SK-N-MC (cell line): ENCODE results near the gene SLC7A6OS.

ENCODE experiments used
- DNase-seq: peaks from one replicate; pipeline ENCODE4 v3.0.0-alpha.2; 2011; ENCODE audit warnings: low read depth, low spot score
- H3K27ac ChIP-seq: fragments of 200-600 bp; sonication (generic); 2 replicates; pipeline ENCODE4 v1.5.1; 2016; ENCODE audit warnings: mixed run types
- H3K36me3 ChIP-seq: fragments of 200-600 bp; sonication (generic); 2 replicates; pipeline ENCODE4 v1.6.1; 2017; ENCODE audit warnings: antibody characterized with exemption, low read length, mixed read lengths; ENCODE audit not compliant: insufficient read depth
- H3K4me3 ChIP-seq: fragments of 200-600 bp; sonication (generic); 2 replicates; pipeline ENCODE4 v1.5.1; 2016
- H3K9ac ChIP-seq: fragments of 200-600 bp; sonication (generic); 2 replicates; pipeline ENCODE4 v1.8.0; 2017; ENCODE audit warnings: mixed run types, mixed read lengths; ENCODE audit not compliant: insufficient read length
- H3K9me3 ChIP-seq: fragments of 200-600 bp; sonication (generic); 2 replicates; pipeline ENCODE4 v1.6.1; 2017; ENCODE audit warnings: low read depth, mild to moderate bottlenecking, antibody characterized with exemption, low read length, moderate library complexity, mixed read lengths
- EZH2 ChIP-seq: fragments of 200-600 bp; sonication (generic); IDR thresholded peaks from one replicate; pipeline ENCODE4 v1.6.1; 2017; ENCODE audit warnings: antibody characterized with exemption
- FOXP2 ChIP-seq: optimal IDR thresholded peaks from 2 replicates; pipeline ENCODE3; 2011; ENCODE audit warnings: mild to moderate bottlenecking, moderate library complexity; ENCODE audit not compliant: insufficient read depth; ENCODE audit errors: extremely low read length, control extremely low read depth
- POLR2AphosphoS5 ChIP-seq: IDR thresholded peaks from 2 replicates; pipeline ENCODE4 v1.6.1; 2012; ENCODE audit warnings: mild to moderate bottlenecking, low read depth, low read length, borderline replicate concordance

The SLC7A6OS gene

DNA sequence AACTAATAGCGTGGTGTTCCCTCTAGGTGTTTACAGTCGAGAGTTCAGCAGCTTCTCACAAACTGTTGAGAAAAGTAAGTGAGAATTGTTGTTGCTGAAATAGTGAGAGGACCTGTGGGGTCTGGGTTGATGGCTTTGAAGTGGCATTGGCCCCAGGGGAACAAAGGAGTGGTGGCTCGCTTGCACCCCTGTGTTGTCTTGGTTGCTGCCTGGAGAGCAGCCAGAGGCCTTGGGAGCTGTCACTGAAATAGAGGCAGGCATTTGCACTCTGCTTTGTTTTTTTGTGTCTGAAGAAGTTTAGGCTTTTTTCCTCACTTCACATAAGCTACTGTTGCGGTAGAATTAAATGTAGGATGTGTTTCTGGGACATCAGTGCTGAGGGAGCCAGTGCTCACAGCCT lies 36.9 kb upstream of the SLC7A6OS start:
- no peak for DNase-seq
- no peak overlapping the region for H3K9ac ChIP-seq
- H3K9me3 ChIP-seq, result no peaks in the 10 kb centered on the region
- H3K27ac ChIP-seq, result no peak overlapping the region
- peaks cover 2% of the 10 kb centered on the region; the same call in 1 of the 2 replicates for H3K36me3 ChIP-seq
- TF ChIP-seq EZH2 (no peak), POLR2AphosphoS5 (no peak), FOXP2 (no peak)
- H3K4me3 ChIP-seq, result no peak overlapping the region

GRCh38 chr16:68346892-68347480 lies 36.2 kb upstream of the SLC7A6OS start:
- no peak overlapping the region for H3K9ac ChIP-seq
- H3K27ac ChIP-seq, result no peak overlapping the region
- no peak for DNase-seq
- peaks cover 2% of the 10 kb centered on the region; the same call in 1 of the 2 replicates for H3K36me3 ChIP-seq
- H3K4me3 ChIP-seq, result no peak overlapping the region
- no peaks in the 10 kb centered on the region for H3K9me3 ChIP-seq
- TF ChIP-seq POLR2AphosphoS5 (no peak), EZH2 (no peak), FOXP2 (no peak)

DNA sequence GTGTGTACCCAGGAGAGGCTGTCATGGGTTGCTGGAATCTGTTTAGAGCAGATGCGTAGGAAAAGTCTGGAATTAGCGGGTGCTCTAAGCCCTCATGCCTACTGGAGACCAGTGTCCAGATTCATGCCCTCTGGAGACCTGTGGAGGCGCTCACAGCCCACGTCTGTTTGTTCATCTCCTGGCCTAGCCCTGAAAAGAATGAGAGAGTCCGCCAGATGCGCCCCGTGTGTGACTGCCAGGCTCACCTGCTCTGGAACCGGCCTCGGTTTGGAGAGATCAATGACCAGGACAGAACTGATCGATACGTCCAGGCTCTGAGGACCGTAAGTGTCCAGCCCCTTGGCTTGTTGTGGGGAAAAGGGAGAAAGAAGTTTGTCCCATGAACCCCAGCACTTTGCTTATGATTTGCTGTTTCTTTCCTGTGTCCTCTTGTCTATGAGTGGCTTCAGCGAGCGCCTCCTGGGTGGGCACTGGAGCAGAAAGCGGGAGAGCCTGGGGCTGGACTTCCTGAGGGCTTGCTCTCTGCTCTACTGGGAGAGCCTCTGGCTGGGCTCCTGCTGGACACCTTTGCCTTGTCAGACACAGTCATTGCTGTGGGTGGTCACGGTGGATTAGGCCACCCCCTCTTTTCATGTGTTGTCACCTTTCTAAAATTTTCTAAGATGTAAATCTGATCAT lies 35.4 kb upstream of the SLC7A6OS start:
- Histone ChIP-seq H3K36me3 (peaks cover 2% of the 10 kb centered on the region; the same call in 1 of the 2 replicates), H3K27ac (no peak overlapping the region), H3K4me3 (no peak overlapping the region), H3K9me3 (no peaks in the 10 kb centered on the region), H3K9ac (no peak overlapping the region)
- no peak for TF ChIP-seq POLR2AphosphoS5
- no peak for TF ChIP-seq EZH2
- TF ChIP-seq FOXP2, result no peak
- DNase-seq, result no peak

- Histone ChIP-seq H3K9me3 (no peaks in the 10 kb centered on the region), H3K27ac (no peak overlapping the region), H3K36me3 (peaks cover 2% of the 10 kb centered on the region; the same call in 1 of the 2 replicates), H3K4me3 (no peak overlapping the region), H3K9ac (no peak overlapping the region)
- no peak for DNase-seq
- no peak for TF ChIP-seq POLR2AphosphoS5
- no peak for TF ChIP-seq EZH2
- no peak for TF ChIP-seq FOXP2
These were observed 34.6 kb upstream of the SLC7A6OS start for GRCh38 chr16:68345351-68345810.

DNA sequence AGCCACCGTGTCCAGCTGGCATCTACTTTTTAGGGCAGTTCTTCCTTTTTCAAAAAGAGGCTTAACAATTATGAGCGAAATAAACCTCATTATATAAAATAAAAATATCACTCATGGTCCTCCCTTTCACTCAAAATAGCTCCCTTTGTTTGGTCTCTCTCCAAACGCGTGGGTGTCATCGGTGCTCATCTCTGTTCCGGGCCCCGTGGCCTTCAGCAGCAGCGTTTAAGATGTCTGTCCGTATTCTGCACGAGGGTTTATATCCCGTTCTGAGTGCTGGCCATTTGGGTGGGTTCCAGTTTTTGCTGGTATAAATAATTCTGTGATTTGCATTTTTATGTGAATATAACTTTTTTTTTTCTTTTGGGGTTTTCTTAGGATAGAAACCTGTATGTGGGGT lies 33.5 kb upstream of the SLC7A6OS start:
- H3K36me3 ChIP-seq, result peaks cover 2% of the 10 kb centered on the region; the same call in 1 of the 2 replicates
- no peak overlapping the region for H3K27ac ChIP-seq
- no peak overlapping the region for H3K9ac ChIP-seq
- no peak for TF ChIP-seq EZH2
- TF ChIP-seq POLR2AphosphoS5, result no peak
- no peak for TF ChIP-seq FOXP2
- no peak for DNase-seq
- no peak overlapping the region for H3K4me3 ChIP-seq
- H3K9me3 ChIP-seq, result no peaks in the 10 kb centered on the region

- Histone ChIP-seq H3K4me3 (no peak overlapping the region), H3K9ac (no peak overlapping the region), H3K9me3 (no peaks in the 10 kb centered on the region), H3K36me3 (no peaks in the 10 kb centered on the region; the same call in 1 of the 2 replicates), H3K27ac (no peak overlapping the region)
- TF ChIP-seq FOXP2 (no peak), POLR2AphosphoS5 (no peak), EZH2 (no peak)
- no peak for DNase-seq
These were observed 32.4 kb upstream of the SLC7A6OS start for GRCh38 chr16:68343137-68343536.

DNA sequence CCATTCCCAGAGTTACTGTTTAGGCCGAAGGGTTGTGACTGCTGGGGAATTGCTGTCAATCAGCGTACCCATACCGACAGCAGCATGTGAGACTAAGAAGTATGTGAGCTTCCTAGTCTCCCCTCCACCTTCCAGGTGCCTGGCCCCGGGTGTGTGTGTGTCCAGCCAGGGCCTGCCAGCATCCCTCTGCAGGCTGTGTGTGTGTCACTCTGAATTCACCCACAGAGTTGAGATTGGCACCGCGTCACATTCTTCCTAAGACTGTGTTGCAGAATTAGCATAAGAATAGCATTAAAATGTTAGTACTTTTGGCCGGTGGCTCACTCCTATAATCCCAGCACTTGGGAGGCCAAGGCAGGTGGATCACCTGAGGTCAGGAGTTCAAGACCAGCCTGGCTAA lies 31.9 kb upstream of the SLC7A6OS start:
- Histone ChIP-seq H3K27ac (no peak overlapping the region), H3K9ac (no peak overlapping the region), H3K4me3 (no peak overlapping the region), H3K36me3 (no peaks in the 10 kb centered on the region; the same call in 1 of the 2 replicates), H3K9me3 (no peaks in the 10 kb centered on the region)
- no peak for DNase-seq
- no peak for TF ChIP-seq POLR2AphosphoS5
- no peak for TF ChIP-seq EZH2
- no peak for TF ChIP-seq FOXP2

GRCh38 chr16:68339214-68339613 lies 28.5 kb upstream of the SLC7A6OS start:
- no peak overlapping the region for H3K4me3 ChIP-seq
- no peak for DNase-seq
- H3K36me3 ChIP-seq, result no peaks in the 10 kb centered on the region; the same call in 1 of the 2 replicates
- H3K9me3 ChIP-seq, result no peaks in the 10 kb centered on the region
- H3K9ac ChIP-seq, result no peak overlapping the region
- no peak overlapping the region for H3K27ac ChIP-seq
- TF ChIP-seq POLR2AphosphoS5, result no peak
- no peak for TF ChIP-seq EZH2
- no peak for TF ChIP-seq FOXP2
